Subcutaneous abdominal adipose tissue (tissue), 5 donors: ENCODE results near the gene CES2.
"Not testable (repeated sequence)": the region's sequence is repeated elsewhere in the genome, so short reads cannot be mapped to it uniquely, and the experiment has no call there.

Experiments used
- H3K27ac ChIP-seq: one replicate; pipeline ENCODE4 v1.7.0; 2013; ENCODE audit warnings: low read depth, mild to moderate bottlenecking, inconsistent platforms, low read length, moderate library complexity
- H3K27me3 ChIP-seq, 5 donors: one replicate each; pipeline ENCODE4 v1.7.0; 2013; ENCODE audit warnings: low read length in 5 of 5, inconsistent platforms in 1 of 5; ENCODE audit not compliant: control insufficient read depth in 5 of 5, insufficient read depth in 4 of 5
- H3K36me3 ChIP-seq, 5 donors: one replicate each; pipeline ENCODE4 v1.7.0; 2013; ENCODE audit warnings: low read length in 5 of 5; ENCODE audit not compliant: control insufficient read depth in 5 of 5, insufficient read depth in 5 of 5
- H3K4me1 ChIP-seq, 5 donors: one replicate each; pipeline ENCODE4 v1.7.0; 2013; ENCODE audit warnings: low read length in 5 of 5, mild to moderate bottlenecking in 3 of 5, moderate library complexity in 1 of 5; ENCODE audit not compliant: control insufficient read depth in 5 of 5, insufficient read depth in 5 of 5
- H3K4me3 ChIP-seq, 5 donors: one replicate each; pipeline ENCODE4 v1.7.0; 2013; ENCODE audit warnings: low read length in 5 of 5, low read depth in 1 of 5
- H3K9ac ChIP-seq, 5 donors: one replicate each; pipeline ENCODE4 v1.7.0; 2013; ENCODE audit warnings: low read length in 5 of 5, mild to moderate bottlenecking in 4 of 5, moderate library complexity in 3 of 5
- H3K9me3 ChIP-seq, 5 donors: one replicate each; pipeline ENCODE4 v1.7.0; 2013; ENCODE audit warnings: low read length in 5 of 5; ENCODE audit not compliant: control insufficient read depth in 5 of 5
- donor health status: healthy.
- donor health status: healthy.
- donor health status: healthy.
- donor health status: healthy.
- donor health status: healthy.

CES2 gene

DNA sequence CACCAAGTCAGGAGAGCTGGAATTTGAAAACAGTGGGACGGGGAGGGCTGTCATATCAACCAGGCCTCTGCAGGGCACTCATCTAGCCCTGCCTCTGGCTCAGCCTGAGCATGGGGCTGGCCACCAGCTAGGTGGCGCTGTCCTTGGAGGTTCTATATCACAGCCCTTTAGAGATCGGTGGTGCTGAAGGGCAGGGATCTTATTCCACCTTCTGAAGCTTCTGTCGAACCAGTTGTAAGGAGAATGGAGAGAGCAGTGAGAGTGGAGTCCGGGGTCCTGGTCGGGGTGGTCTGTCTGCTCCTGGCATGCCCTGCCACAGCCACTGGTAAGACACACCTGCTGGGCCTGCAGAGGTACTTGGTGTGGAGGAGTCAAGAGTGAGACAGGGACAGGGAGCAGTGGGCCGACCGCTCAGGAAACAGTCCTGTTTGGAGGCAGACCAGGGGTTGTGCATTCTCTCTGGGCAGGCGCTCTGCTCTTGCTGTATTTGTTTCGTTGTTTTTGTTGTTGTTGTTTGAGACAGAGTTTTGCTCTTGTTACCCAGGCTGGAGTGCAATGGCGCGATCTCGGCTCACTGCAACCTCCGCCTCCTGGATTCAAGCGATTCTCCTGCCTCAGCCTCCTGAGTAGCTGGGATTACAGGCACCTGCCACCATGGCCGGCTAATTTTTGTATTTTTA, 25.9 kb downstream of the CES2 start, which contains the start of gene CES3:
Gene CES3 (plus strand): TSS at position 202 of the 680 bp plus-strand sequence. CDS start 42 bp downstream, at position 244.
- Histone ChIP-seq H3K9ac (no peak within 1 kb of the TSS), H3K4me3 (no peak within 1 kb of the TSS), H3K27ac (no peak within 1 kb of the TSS), H3K4me1 (peaks cover 5 to 51% (median 48%) of the 10 kb centered on the region in 5 donors), H3K9me3 (no peaks in the 10 kb centered on the region), H3K36me3 (no peaks in the 10 kb centered on the region), H3K27me3 (no peaks in the 10 kb centered on the region)

- no peak overlapping the region for H3K4me3 ChIP-seq
- H3K9ac ChIP-seq: no peak overlapping the region
- no peaks in the 10 kb centered on the region for H3K9me3 ChIP-seq
- H3K27ac ChIP-seq: no peak overlapping the region
- no peaks in the 10 kb centered on the region for H3K36me3 ChIP-seq
- peaks cover 5 to 51% (median 48%) of the 10 kb centered on the region in 5 donors for H3K4me1 ChIP-seq
- no peaks in the 10 kb centered on the region for H3K27me3 ChIP-seq
Measured at GRCh38 chr16:66961914-66962313, 26.6 kb downstream of the CES2 start.

- Histone ChIP-seq H3K4me1 (peaks cover 4 to 50% (median 45%) of the 10 kb centered on the region in 5 donors), H3K9ac (no peak overlapping the region), H3K27ac (no peak overlapping the region), H3K9me3 (no peaks in the 10 kb centered on the region), H3K27me3 (no peaks in the 10 kb centered on the region), H3K4me3 (peak overlapping the region in 1 of 5 donors; percentile 25), H3K36me3 (no peaks in the 10 kb centered on the region)
Measured at GRCh38 chr16:66964049-66964448, 28.7 kb downstream of the CES2 start.

- Histone ChIP-seq H3K27me3 (peaks cover 0 to 7% (median 0%) of the 10 kb centered on the region in 5 donors), H3K4me3 (no peak overlapping the region), H3K27ac (no peak overlapping the region), H3K9me3 (no peaks in the 10 kb centered on the region), H3K36me3 (no peaks in the 10 kb centered on the region), H3K4me1 (peaks cover 0 to 9% (median 8%) of the 10 kb centered on the region in 5 donors), H3K9ac (no peak overlapping the region)
Measured at GRCh38 chr16:66968847-66969246, 33.5 kb downstream of the CES2 start.

GRCh38 chr16:66970775-66971720, 35.7 kb downstream of the CES2 start:
- no peaks in the 10 kb centered on the region for H3K4me1 ChIP-seq
- no peaks in the 10 kb centered on the region for H3K36me3 ChIP-seq
- H3K27ac ChIP-seq: no peak overlapping the region
- H3K9ac ChIP-seq: no peak overlapping the region
- H3K9me3 ChIP-seq: no peaks in the 10 kb centered on the region
- peaks cover 0 to 9% (median 3%) of the 10 kb centered on the region in 5 donors for H3K27me3 ChIP-seq
- no peak overlapping the region for H3K4me3 ChIP-seq

GRCh38 chr16:66972983-66973382, 37.7 kb downstream of the CES2 start:
- Histone ChIP-seq H3K9me3 (no peaks in the 10 kb centered on the region), H3K9ac (no peak overlapping the region), H3K36me3 (no peaks in the 10 kb centered on the region), H3K4me1 (peaks cover 0 to 6% (median 0%) of the 10 kb centered on the region in 5 donors), H3K27ac (no peak overlapping the region), H3K27me3 (peaks cover 0 to 9% (median 3%) of the 10 kb centered on the region in 5 donors), H3K4me3 (no peak overlapping the region)

- H3K9me3 ChIP-seq: no peaks in the 10 kb centered on the region
- no peak overlapping the region for H3K9ac ChIP-seq
- H3K36me3 ChIP-seq: no peaks in the 10 kb centered on the region
- peaks cover 0 to 9% (median 3%) of the 10 kb centered on the region in 5 donors for H3K27me3 ChIP-seq
- no peak overlapping the region for H3K27ac ChIP-seq
- no peak overlapping the region for H3K4me3 ChIP-seq
- H3K4me1 ChIP-seq: peaks cover 0 to 12% (median 0%) of the 10 kb centered on the region in 5 donors
Measured at GRCh38 chr16:66973716-66974115, 38.4 kb downstream of the CES2 start.

DNA sequence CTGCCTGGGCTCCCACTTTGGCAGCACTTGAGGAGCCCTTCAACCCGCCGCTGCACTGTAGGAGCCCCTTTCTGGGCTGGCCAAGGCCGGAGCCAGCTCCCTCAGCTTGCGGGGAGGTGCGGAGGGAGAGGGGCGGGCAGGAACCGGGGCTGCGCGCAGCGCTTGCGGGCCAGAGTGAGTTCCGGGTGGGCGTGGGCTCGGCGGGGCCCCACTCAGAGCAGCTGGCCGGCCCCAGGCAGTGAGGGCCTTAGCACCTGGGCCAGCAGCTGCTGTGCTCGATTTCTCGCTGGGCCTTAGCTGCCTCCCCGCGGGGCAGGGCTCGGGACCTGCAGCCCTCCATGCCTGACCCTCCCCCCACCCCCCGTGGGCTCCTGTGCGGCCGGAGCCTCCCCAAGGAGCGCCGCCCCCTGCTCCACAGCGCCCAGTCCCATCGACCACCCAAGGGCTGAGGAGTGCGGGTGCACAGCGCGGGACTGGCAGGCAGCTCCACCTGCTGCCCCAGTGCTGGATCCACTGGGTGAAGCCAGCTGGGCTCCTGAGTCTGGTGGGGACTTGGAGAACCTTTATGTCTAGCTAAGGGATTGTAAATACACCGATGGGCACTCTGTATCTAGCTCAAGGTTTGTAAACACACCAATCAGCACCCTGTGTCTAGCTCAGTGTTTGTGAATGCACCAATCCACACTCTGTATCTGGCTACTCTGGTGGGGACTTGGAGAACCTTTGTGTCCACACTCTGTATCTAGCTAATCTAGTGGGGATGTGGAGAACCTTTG, 39.0 kb downstream of the CES2 start:
- H3K4me1 ChIP-seq: peaks cover 0 to 18% (median 4%) of the 10 kb centered on the region in 5 donors
- not testable (repeated sequence) for H3K9ac ChIP-seq, H3K27me3 ChIP-seq, H3K4me3 ChIP-seq, H3K27ac ChIP-seq, H3K36me3 ChIP-seq, H3K9me3 ChIP-seq

DNA sequence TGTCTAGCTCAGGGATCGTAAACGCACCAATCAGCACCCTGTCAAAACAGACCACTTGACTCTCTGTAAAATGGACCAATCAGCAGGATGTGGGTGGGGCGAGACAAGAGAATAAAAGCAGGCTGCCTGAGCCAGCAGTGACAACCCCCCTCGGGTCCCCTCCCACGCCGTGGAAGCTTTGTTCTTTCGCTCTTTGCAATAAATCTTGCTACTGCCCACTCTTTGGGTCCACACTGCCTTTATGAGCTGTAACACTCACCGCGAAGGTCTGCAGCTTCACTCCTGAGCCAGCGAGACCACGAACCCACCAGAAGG, 39.6 kb downstream of the CES2 start:
- H3K36me3 ChIP-seq, H3K9me3 ChIP-seq, H3K9ac ChIP-seq, H3K27ac ChIP-seq, H3K4me3 ChIP-seq, H3K27me3 ChIP-seq: not testable (repeated sequence)
- H3K4me1 ChIP-seq: peaks cover 0 to 22% (median 5%) of the 10 kb centered on the region in 5 donors
